OCI-LY3 (cell line): ENCODE data around the gene HADH.
A peak's percentile ranks its signal among the peaks of the same experiment; 100 is the strongest.

Source experiments
- H2AFZ ChIP-seq: fragments of 200-600, 300-600 bp; shearing (Covaris generic); 2 replicates; pipeline ENCODE4 v1.6.0; 2014; ENCODE audit warnings: antibody characterized with exemption, low read depth, low read length
- H3K27ac ChIP-seq: fragments of 200-600, 300-600 bp; sonication (generic); 2 replicates; pipeline ENCODE4 v1.5.1; 2014; ENCODE audit warnings: mild to moderate bottlenecking, low read length, moderate library complexity, mixed read lengths
- H3K27me3 ChIP-seq: fragments of 200-600, 300-600 bp; sonication (generic); 2 replicates; pipeline ENCODE4 v1.6.1; 2014; ENCODE audit warnings: low read depth, low read length, mixed read lengths
- H3K36me3 ChIP-seq: fragments of 200-600, 300-600 bp; sonication (generic); replicated peaks from 2 replicates; pipeline ENCODE3; 2014; ENCODE audit warnings: low read depth, low read length, mixed read lengths
- H3K4me1 ChIP-seq: fragments of 300-600, 200-600 bp; sonication (generic); 2 replicates; pipeline ENCODE4 v1.6.1; 2014; ENCODE audit warnings: low read length, mixed read lengths
- H3K4me2 ChIP-seq: fragments of 200-600, 300-600 bp; sonication (generic); 2 replicates; pipeline ENCODE4 v1.6.1; 2014; ENCODE audit warnings: low read length, mixed read lengths
- H3K4me3 ChIP-seq: fragments of 300-600, 200-600 bp; sonication (generic); 2 replicates; pipeline ENCODE4 v1.5.1; 2014; ENCODE audit warnings: antibody characterized with exemption, mild to moderate bottlenecking, low read length, moderate library complexity
- H3K79me2 ChIP-seq: fragments of 300-600, 200-600 bp; shearing (Covaris generic); 2 replicates; pipeline ENCODE4 v1.6.1; 2014; ENCODE audit warnings: mild to moderate bottlenecking, low read length, mixed read lengths
- H3K9ac ChIP-seq: fragments of 300-600, 200-600 bp; shearing (Covaris generic); 2 replicates; pipeline ENCODE4 v1.6.0; 2014; ENCODE audit warnings: mild to moderate bottlenecking, low read length, moderate library complexity
- H3K9me3 ChIP-seq: fragments of 200-600, 300-600 bp; shearing (Covaris generic); 2 replicates; pipeline ENCODE4 v1.6.1; 2014; ENCODE audit warnings: low read length, mixed read lengths; ENCODE audit not compliant: insufficient read depth
- H4K20me1 ChIP-seq: fragments of 200-600, 300-600 bp; sonication (generic); 2 replicates; pipeline ENCODE4 v1.6.1; 2016; ENCODE audit warnings: low read length, mixed read lengths; ENCODE audit not compliant: insufficient read depth
- EZH2phosphoT487 ChIP-seq: fragments of 200-600 bp; shearing (Covaris generic); IDR thresholded peaks from 2 replicates; pipeline ENCODE4 v1.6.1; 2018; ENCODE audit warnings: antibody characterized with exemption, mixed run types, low read depth
- TF ChIP-seq, protein P1 (sequence below): fragments of 200-600, 300-600 bp; sonication (generic); IDR thresholded peaks from 2 replicates; pipeline ENCODE4 v1.5.1; 2014; ENCODE audit warnings: antibody characterized with exemption, low read length, low read depth

HADH gene

DNA sequence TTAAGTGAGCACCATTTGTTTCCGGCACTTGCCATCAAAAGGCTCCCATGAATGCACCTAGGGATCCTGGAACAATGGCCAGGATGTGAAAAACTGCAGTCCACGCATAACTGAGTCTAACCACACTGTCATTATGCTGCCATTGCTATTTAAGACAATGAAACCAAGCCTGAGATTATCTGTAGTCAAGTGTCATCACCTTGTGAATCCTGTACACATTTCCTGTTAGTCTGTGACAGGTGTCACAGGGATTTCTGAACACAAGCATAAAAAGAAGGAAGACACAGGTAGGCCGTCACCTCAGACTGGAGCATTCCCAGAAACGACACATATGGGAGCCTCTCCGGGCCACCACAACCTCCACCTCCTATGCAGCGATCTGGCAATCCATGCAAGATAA is 66.7 kb downstream of the HADH start:
- H3K9ac ChIP-seq = no peak overlapping the region
- TF ChIP-seq EZH2phosphoT487 = no peak
- TF ChIP-seq, protein P1, sequence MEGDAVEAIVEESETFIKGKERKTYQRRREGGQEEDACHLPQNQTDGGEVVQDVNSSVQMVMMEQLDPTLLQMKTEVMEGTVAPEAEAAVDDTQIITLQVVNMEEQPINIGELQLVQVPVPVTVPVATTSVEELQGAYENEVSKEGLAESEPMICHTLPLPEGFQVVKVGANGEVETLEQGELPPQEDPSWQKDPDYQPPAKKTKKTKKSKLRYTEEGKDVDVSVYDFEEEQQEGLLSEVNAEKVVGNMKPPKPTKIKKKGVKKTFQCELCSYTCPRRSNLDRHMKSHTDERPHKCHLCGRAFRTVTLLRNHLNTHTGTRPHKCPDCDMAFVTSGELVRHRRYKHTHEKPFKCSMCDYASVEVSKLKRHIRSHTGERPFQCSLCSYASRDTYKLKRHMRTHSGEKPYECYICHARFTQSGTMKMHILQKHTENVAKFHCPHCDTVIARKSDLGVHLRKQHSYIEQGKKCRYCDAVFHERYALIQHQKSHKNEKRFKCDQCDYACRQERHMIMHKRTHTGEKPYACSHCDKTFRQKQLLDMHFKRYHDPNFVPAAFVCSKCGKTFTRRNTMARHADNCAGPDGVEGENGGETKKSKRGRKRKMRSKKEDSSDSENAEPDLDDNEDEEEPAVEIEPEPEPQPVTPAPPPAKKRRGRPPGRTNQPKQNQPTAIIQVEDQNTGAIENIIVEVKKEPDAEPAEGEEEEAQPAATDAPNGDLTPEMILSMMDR = no peak
- no peaks in the 10 kb centered on the region for H3K9me3 ChIP-seq
- no peaks in the 10 kb centered on the region for H3K27me3 ChIP-seq
- H3K79me2 ChIP-seq = no peaks in the 10 kb centered on the region
- H3K4me2 ChIP-seq = no peak overlapping the region
- no peaks in the 10 kb centered on the region for H3K36me3 ChIP-seq
- no peak overlapping the region for H3K4me3 ChIP-seq
- no peak overlapping the region for H2AFZ ChIP-seq
- H4K20me1 ChIP-seq = no peaks in the 10 kb centered on the region
- H3K27ac ChIP-seq = no peak overlapping the region
- peaks cover 21% of the 10 kb centered on the region for H3K4me1 ChIP-seq

DNA sequence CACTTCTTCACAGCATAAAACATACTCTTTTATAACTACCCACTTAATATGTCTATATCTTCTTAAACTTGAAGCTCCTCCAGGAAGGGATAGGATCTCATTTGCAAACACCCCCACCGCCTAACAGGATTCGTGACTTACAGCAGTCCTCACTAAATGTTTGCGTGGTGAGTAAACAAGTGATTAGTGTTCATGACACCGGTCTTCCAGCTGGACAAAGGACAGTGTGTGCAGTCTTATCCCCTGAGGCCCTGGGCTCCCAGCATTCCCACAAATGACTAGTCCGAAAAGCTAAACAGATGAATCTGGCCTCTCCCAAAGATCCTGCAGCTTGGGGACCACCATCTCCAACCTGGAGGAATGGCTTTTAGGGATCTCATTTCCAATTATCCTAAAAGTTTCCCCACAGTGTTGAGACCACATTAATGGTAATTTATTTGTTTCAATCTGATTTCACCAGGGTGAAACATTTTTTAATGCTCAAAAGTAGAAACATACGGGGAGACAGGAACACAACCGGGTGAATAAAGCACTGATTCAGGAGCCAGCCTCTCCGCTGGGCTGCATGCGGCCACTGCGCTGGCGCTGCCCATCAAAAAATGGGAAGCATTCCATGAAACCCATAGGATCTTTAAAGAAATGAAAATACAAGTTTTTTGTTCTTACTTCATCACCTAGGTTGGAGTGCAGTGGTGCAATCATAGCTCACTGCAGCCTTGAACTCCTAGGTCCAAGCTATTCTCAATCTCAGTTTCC is 69.2 kb downstream of the HADH start:
- no peak overlapping the region for H2AFZ ChIP-seq
- no peak for TF ChIP-seq EZH2phosphoT487
- TF ChIP-seq, protein P1 = no peak
- no peak overlapping the region for H3K4me2 ChIP-seq
- no peak overlapping the region for H3K27ac ChIP-seq
- H3K79me2 ChIP-seq = no peaks in the 10 kb centered on the region
- H3K9ac ChIP-seq = no peak overlapping the region
- H4K20me1 ChIP-seq = no peaks in the 10 kb centered on the region
- no peak overlapping the region for H3K4me3 ChIP-seq
- H3K4me1 ChIP-seq = peaks cover 4% of the 10 kb centered on the region
- H3K36me3 ChIP-seq = no peaks in the 10 kb centered on the region
- no peaks in the 10 kb centered on the region for H3K9me3 ChIP-seq
- no peaks in the 10 kb centered on the region for H3K27me3 ChIP-seq

DNA sequence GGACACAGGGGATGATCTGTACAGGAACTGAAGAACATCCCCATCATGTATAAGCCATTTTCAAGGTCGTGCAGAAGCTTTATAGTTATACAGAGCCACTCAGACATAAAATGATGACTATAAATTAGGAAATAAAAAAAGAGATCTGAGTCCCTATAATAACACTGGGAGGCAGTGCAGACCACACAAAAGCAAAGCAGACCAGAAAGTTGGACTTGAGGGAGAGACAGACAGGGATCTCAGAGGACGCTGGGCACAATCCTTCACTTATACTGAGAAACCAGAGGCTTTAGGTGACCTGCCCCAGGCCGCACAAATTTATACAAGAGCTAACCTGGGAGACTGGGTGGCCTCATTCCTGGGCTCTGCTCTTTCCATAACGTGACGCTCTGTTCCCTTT is 70.5 kb downstream of the HADH start:
- no peak overlapping the region for H2AFZ ChIP-seq
- H3K4me1 ChIP-seq = no peaks in the 10 kb centered on the region
- no peaks in the 10 kb centered on the region for H3K79me2 ChIP-seq
- TF ChIP-seq, protein P1 = peak; percentile 35
- no peak for TF ChIP-seq EZH2phosphoT487
- H3K4me2 ChIP-seq = no peak overlapping the region
- no peak overlapping the region for H3K4me3 ChIP-seq
- H3K9ac ChIP-seq = no peak overlapping the region
- H3K27me3 ChIP-seq = no peaks in the 10 kb centered on the region
- H4K20me1 ChIP-seq = no peaks in the 10 kb centered on the region
- H3K27ac ChIP-seq = no peak overlapping the region
- H3K36me3 ChIP-seq = no peaks in the 10 kb centered on the region
- no peaks in the 10 kb centered on the region for H3K9me3 ChIP-seq

DNA sequence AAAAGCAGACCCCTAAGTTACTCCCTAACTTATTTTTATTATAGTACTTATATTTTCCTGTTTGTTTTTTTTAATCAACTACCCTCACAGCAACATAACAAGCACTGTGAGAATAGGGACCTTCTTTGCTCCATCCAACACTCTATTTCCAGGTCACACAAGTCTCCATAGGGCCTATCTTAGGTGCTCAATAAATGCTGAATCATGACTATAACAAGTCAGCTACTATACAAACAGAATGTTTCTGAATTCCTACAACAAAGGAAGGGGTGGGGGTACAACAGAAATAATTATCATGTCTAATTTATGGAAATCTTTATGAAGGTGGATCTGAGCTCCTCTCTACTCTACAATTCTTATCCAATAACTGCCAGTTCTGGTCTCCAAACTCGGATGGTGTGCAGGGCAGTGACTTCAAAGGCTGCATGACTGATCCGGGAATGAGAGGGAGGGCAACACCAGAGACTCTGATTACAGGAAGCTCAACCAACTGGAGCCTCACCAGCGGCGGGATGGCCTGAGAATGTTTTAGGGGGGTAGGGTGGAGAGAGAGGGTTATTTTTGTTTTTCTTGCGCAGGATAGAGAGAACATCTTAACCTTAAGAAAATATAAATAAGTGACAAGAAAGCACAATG is 71.1 kb downstream of the HADH start:
- H3K4me1 ChIP-seq = no peaks in the 10 kb centered on the region
- no peak overlapping the region for H3K4me2 ChIP-seq
- no peaks in the 10 kb centered on the region for H4K20me1 ChIP-seq
- no peak for TF ChIP-seq EZH2phosphoT487
- TF ChIP-seq, protein P1 = no peak
- no peaks in the 10 kb centered on the region for H3K9me3 ChIP-seq
- H2AFZ ChIP-seq = no peak overlapping the region
- H3K27me3 ChIP-seq = no peaks in the 10 kb centered on the region
- H3K27ac ChIP-seq = no peak overlapping the region
- no peak overlapping the region for H3K4me3 ChIP-seq
- no peak overlapping the region for H3K9ac ChIP-seq
- H3K79me2 ChIP-seq = no peaks in the 10 kb centered on the region
- no peaks in the 10 kb centered on the region for H3K36me3 ChIP-seq
